SK-N-SH treated with all-trans-retinoic acid at 6 μM for 48 hours (cell line): ENCODE data around the gene PLG.
"Not testable (repeated sequence)": the region's sequence is repeated elsewhere in the genome, so short reads cannot be mapped to it uniquely, and the experiment has no call there.

Source experiments
- ATAC-seq: fragments of 200-7000 bp; cut with Tn5 transposase; 3 replicates; pipeline ENCODE4 v1.9.1; 2020; ENCODE audit warnings: mild to moderate bottlenecking, moderate library complexity
- CREB5 ChIP-seq: fragments of 250-450 bp; sonication (Bioruptor Pico); IDR thresholded peaks from 2 replicates; pipeline ENCODE4 v1.5.1; 2020; ENCODE audit warnings: low read depth, mild to moderate bottlenecking, moderate library complexity

PLG gene

DNA sequence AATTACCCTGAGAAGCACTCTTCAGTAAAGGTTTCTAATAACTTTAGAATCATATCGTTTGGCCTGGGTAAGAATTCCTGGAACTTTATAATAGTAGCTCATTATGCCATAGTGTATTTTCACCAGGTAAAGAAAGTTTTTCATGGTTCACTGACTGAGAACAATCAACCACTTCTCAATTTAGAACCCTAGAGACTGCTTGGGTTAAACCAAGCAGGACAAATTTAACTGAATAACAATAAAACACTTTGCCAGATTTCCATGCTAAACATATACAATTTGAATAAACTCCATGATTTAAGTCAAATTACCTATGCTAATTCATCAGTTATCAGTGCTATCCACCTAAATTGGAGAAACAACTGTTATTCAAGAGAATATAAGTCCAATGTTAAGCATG is 99.4 kb downstream of the PLG start (continued):
- no peak for TF ChIP-seq CREB5 (CRISPR knock-in tag)

- ATAC-seq = not testable (repeated sequence)
Observed at GRCh38 chr6:160802049-160802448, 100.0 kb downstream of the PLG start.
